HepG2 (cell line): Measurements from ENCODE around the gene TMEM170B. TPM values are rescaled to one million over a fixed set of nuclear protein-coding genes. Genes with fewer than 3 reads are reported as not detected.

Experiments used
- FOXK1 ChIP-seq: sonication (generic); formaldehyde crosslinking; IDR thresholded peaks from 2 replicates; pipeline ENCODE4 v1.4.0; 2020; ENCODE audit warnings: low read depth, missing genetic modification reagents, borderline replicate concordance
- HMG20B ChIP-seq: conservative IDR thresholded peaks from 2 replicates; pipeline ENCODE4 v1.6.1; 2016; ENCODE audit warnings: missing genetic modification reagents, missing compliant biosample characterization
- KDM1A ChIP-seq: IDR thresholded peaks from 2 replicates; pipeline ENCODE4 v1.6.1; 2016; ENCODE audit warnings: missing compliant biosample characterization
- PHB2 ChIP-seq: fragments of 450-650 bp; IDR thresholded peaks from 2 replicates; pipeline ENCODE4 v1.6.1; 2018; ENCODE audit not compliant: partially characterized antibody
- TCF7L2 ChIP-seq: IDR thresholded peaks from 2 replicates; pipeline ENCODE4 v1.6.1; 2011; ENCODE audit warnings: mild to moderate bottlenecking, low read depth, low read length, moderate library complexity
- TMF1 ChIP-seq: sonication (generic); formaldehyde crosslinking; IDR thresholded peaks from 2 replicates; pipeline ENCODE4 v1.8.1; 2022; ENCODE audit warnings: low read depth, missing genetic modification reagents
- ZFP82 ChIP-seq: sonication (generic); formaldehyde crosslinking; IDR thresholded peaks from 2 replicates; pipeline ENCODE4 v1.5.1; 2020; ENCODE audit warnings: mild to moderate bottlenecking, missing genetic modification reagents, borderline replicate concordance
- ZNF143 ChIP-seq: sonication (generic); formaldehyde crosslinking; IDR thresholded peaks from 2 replicates; pipeline ENCODE4 v1.4.0; 2020; ENCODE audit warnings: missing genetic modification reagents
- ZNF160 ChIP-seq: sonication (generic); formaldehyde crosslinking; IDR thresholded peaks from 2 replicates; pipeline ENCODE4 v1.8.0; 2022; ENCODE audit warnings: mild to moderate bottlenecking, inconsistent platforms, missing genetic modification reagents
- ZNF180 ChIP-seq: sonication (generic); formaldehyde crosslinking; IDR thresholded peaks from 2 replicates; pipeline ENCODE4 v1.4.0; 2020; ENCODE audit warnings: low read depth, missing genetic modification reagents, borderline replicate concordance
- ZNF232 ChIP-seq: sonication (generic); formaldehyde crosslinking; IDR thresholded peaks from 2 replicates; pipeline ENCODE4 v1.4.0; 2020; ENCODE audit warnings: missing genetic modification reagents, borderline replicate concordance
- ZNF878 ChIP-seq: sonication (generic); formaldehyde crosslinking; IDR thresholded peaks from 2 replicates; pipeline ENCODE4 v1.8.1; 2023; ENCODE audit warnings: mild to moderate bottlenecking, missing genetic modification reagents, moderate library complexity
- ZSCAN20 ChIP-seq: sonication (generic); formaldehyde crosslinking; IDR thresholded peaks from 2 replicates; pipeline ENCODE4 v1.4.0; 2020; ENCODE audit warnings: missing genetic modification reagents, mild to moderate bottlenecking, borderline replicate concordance
- ZSCAN21 ChIP-seq: sonication (generic); formaldehyde crosslinking; IDR thresholded peaks from 2 replicates; pipeline ENCODE4 v1.8.0; 2022; ENCODE audit warnings: mild to moderate bottlenecking, missing genetic modification reagents, moderate library complexity, borderline replicate concordance
- polyA plus RNA-seq, 8 experiments: library from polyadenylated mRNA; depleted of rRNA in 3 of 8; stranded (reverse) in 7 of 8; unstranded in 1 of 8; fragments of >200 nt; fragmentation: Illumina TruSeq in 4 of 8; extraction: Trizol in 4 of 8; gene quantifications; 2 replicates each; pipeline versions ENCODE4 v1.2.1 to v1.2.3, GENCODE V29; 2011 to 2016; ENCODE audit warnings: low read depth in 4 of 8, missing spikeins in 1 of 8, mixed read lengths in 1 of 8; ENCODE audit not compliant: insufficient read depth in 1 of 8
- total RNA-seq, 5 experiments: library from RNA; depleted of rRNA; stranded (reverse); fragments of >200 nt; fragmentation: Illumina TruSeq; extraction: Trizol; gene quantifications; 2 replicates each; pipeline ENCODE4 v1.2.3, GENCODE V29; 2016; ENCODE audit warnings: low read depth in 1 of 5
- TF ChIP-seq, protein P1 (sequence below): sonication (generic); formaldehyde crosslinking; IDR thresholded peaks from 2 replicates; pipeline ENCODE4 v1.5.1; 2020; ENCODE audit warnings: mild to moderate bottlenecking, missing genetic modification reagents
- TF ChIP-seq, protein P2 (sequence below): sonication (generic); formaldehyde crosslinking; conservative IDR thresholded peaks from 2 replicates; pipeline ENCODE4 v1.4.0; 2020; ENCODE audit warnings: missing genetic modification reagents
- TF ChIP-seq, protein P3 (sequence below): sonication (generic); formaldehyde crosslinking; IDR thresholded peaks from 2 replicates; pipeline ENCODE4 v1.5.0; 2020; ENCODE audit warnings: mild to moderate bottlenecking, missing genetic modification reagents, moderate library complexity
- TF ChIP-seq, protein P4 (sequence below): sonication (generic); formaldehyde crosslinking; IDR thresholded peaks from 2 replicates; pipeline ENCODE4 v1.4.0; 2020; ENCODE audit warnings: missing genetic modification reagents
- TF ChIP-seq, protein P5 (sequence below): IDR thresholded peaks from 2 replicates; pipeline ENCODE4 v1.6.1; 2016; ENCODE audit warnings: missing compliant biosample characterization, missing genetic modification reagents, borderline replicate concordance

Gene TMEM170B
- total and polyA plus RNA-seq, 2 of the 13 experiments (the other 11 are each of a cell fraction or from before 2014, with no cell fraction given), result 3.3 to 9.4 TPM

DNA sequence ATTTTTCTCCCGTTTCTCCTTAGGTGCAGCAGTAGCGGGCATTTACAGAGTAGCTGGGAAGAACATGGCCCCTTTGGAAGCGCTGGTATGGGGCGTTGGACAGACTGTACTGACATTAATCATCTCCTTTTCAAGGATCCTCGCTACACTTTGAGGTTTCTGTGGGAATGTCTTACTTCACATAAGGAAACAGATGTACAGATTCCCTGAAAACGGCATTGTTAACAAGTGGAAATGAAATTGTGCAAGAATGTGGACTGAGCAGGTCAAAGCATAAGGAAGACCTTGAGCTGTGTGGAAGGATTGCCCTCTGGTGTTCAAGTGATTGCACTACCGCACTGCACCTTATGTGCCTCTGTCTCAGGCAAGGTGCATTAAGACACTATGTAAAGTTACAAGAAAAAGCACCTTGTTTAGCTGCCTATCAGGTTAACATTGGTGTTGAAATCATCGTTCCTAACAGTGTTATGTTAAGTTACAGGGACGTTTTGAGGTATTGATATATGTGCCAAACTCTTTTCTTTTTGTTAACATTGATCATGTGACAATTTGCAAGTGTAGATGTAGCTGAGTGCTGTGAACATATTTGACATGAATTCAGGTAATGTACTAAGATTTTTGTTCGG lies 38.0 kb downstream of the TMEM170B start (continued):
- TF ChIP-seq, protein P1, sequence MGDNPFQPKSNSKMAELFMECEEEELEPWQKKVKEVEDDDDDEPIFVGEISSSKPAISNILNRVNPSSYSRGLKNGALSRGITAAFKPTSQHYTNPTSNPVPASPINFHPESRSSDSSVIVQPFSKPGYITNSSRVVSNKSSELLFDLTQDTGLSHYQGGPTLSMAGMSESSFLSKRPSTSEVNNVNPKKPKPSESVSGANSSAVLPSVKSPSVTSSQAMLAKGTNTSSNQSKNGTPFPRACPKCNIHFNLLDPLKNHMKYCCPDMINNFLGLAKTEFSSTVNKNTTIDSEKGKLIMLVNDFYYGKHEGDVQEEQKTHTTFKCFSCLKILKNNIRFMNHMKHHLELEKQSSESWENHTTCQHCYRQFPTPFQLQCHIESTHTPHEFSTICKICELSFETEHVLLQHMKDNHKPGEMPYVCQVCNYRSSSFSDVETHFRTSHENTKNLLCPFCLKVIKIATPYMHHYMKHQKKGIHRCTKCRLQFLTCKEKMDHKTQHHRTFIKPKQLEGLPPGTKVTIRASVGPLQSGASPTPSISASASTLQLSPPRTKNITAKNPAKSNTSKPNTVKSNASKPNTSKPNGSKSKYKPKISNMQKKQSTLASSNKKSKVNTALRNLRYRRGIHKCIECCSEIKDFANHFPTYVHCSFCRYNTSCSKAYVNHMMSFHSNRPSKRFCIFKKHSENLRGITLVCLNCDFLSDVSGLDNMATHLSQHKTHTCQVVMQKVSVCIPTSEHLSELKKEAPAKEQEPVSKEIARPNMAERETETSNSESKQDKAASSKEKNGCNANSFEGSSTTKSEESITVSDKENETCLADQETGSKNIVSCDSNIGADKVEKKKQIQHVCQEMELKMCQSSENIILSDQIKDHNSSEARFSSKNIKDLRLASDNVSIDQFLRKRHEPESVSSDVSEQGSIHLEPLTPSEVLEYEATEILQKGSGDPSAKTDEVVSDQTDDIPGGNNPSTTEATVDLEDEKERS (CRISPR knock-in tag), result peak; percentile 81; the same call in 1 of the 2 replicates
- TF ChIP-seq ZNF143 (CRISPR knock-in tag) (no peak), FOXK1 (CRISPR knock-in tag) (peak; percentile 40; the same call in 1 of the 2 replicates), PHB2 (no peak), ZSCAN20 (CRISPR knock-in tag) (no peak), TMF1 (no peak), ZNF180 (CRISPR knock-in tag) (no peak), KDM1A (CRISPR knock-in tag) (no peak), HMG20B (no peak), ZNF232 (no peak), ZNF878 (CRISPR knock-in tag) (no peak), ZFP82 (CRISPR knock-in tag) (no peak), TCF7L2 (no peak), ZNF160 (CRISPR knock-in tag) (no peak), ZSCAN21 (no peak)
- TF ChIP-seq, protein P2, sequence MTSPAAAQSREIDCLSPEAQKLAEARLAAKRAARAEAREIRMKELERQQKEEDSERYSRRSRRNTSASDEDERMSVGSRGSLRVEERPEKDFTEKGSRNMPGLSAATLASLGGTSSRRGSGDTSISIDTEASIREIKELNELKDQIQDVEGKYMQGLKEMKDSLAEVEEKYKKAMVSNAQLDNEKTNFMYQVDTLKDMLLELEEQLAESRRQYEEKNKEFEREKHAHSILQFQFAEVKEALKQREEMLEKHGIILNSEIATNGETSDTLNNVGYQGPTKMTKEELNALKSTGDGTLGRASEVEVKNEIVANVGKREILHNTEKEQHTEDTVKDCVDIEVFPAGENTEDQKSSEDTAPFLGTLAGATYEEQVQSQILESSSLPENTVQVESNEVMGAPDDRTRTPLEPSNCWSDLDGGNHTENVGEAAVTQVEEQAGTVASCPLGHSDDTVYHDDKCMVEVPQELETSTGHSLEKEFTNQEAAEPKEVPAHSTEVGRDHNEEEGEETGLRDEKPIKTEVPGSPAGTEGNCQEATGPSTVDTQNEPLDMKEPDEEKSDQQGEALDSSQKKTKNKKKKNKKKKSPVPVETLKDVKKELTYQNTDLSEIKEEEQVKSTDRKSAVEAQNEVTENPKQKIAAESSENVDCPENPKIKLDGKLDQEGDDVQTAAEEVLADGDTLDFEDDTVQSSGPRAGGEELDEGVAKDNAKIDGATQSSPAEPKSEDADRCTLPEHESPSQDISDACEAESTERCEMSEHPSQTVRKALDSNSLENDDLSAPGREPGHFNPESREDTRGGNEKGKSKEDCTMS (CRISPR knock-in tag), result no peak
- TF ChIP-seq, protein P3, sequence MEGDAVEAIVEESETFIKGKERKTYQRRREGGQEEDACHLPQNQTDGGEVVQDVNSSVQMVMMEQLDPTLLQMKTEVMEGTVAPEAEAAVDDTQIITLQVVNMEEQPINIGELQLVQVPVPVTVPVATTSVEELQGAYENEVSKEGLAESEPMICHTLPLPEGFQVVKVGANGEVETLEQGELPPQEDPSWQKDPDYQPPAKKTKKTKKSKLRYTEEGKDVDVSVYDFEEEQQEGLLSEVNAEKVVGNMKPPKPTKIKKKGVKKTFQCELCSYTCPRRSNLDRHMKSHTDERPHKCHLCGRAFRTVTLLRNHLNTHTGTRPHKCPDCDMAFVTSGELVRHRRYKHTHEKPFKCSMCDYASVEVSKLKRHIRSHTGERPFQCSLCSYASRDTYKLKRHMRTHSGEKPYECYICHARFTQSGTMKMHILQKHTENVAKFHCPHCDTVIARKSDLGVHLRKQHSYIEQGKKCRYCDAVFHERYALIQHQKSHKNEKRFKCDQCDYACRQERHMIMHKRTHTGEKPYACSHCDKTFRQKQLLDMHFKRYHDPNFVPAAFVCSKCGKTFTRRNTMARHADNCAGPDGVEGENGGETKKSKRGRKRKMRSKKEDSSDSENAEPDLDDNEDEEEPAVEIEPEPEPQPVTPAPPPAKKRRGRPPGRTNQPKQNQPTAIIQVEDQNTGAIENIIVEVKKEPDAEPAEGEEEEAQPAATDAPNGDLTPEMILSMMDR (CRISPR knock-in tag), result peak; percentile 99
- TF ChIP-seq, protein P4, sequence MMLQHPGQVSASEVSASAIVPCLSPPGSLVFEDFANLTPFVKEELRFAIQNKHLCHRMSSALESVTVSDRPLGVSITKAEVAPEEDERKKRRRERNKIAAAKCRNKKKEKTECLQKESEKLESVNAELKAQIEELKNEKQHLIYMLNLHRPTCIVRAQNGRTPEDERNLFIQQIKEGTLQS (CRISPR knock-in tag), result no peak
- TF ChIP-seq, protein P5, sequence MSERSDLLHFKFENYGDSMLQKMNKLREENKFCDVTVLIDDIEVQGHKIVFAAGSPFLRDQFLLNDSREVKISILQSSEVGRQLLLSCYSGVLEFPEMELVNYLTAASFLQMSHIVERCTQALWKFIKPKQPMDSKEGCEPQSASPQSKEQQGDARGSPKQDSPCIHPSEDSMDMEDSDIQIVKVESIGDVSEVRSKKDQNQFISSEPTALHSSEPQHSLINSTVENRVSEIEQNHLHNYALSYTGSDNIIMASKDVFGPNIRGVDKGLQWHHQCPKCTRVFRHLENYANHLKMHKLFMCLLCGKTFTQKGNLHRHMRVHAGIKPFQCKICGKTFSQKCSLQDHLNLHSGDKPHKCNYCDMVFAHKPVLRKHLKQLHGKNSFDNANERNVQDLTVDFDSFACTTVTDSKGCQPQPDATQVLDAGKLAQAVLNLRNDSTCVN (CRISPR knock-in tag), result no peak
